DND-41 (cell line): ENCODE measurements around the gene TMA7B.

Experiments used
- ATAC-seq: fragments of 200-7000 bp; cut with Tn5 transposase; 3 replicates; pipeline ENCODE4 v1.9.1; 2021; ENCODE audit warnings: low read depth; ENCODE audit not compliant: insufficient read depth
- DNase-seq: peaks from one replicate; pipeline ENCODE4 v3.0.0-alpha.2; 2020
- H2AFZ ChIP-seq: 2 replicates; pipeline ENCODE4 v1.6.0; 2012; ENCODE audit warnings: low read depth, low read length
- H3K27ac ChIP-seq: 2 replicates; pipeline ENCODE4 v1.5.1; 2012; ENCODE audit warnings: low read length, inconsistent platforms
- H3K27me3 ChIP-seq: fragments of 200-600 bp; sonication (generic); 2 replicates; pipeline ENCODE4 v1.6.0; 2012; ENCODE audit warnings: low read length, mild to moderate bottlenecking, inconsistent platforms; ENCODE audit not compliant: insufficient read depth, poor library complexity
- H3K36me3 ChIP-seq: 2 replicates; pipeline ENCODE4 v1.5.1; 2012; ENCODE audit warnings: low read length, inconsistent platforms; ENCODE audit not compliant: insufficient read depth
- H3K4me1 ChIP-seq: 2 replicates; pipeline ENCODE4 v1.5.1; 2012; ENCODE audit warnings: mild to moderate bottlenecking, low read length; ENCODE audit not compliant: insufficient read depth
- H3K4me2 ChIP-seq: 2 replicates; pipeline ENCODE4 v1.6.0; 2012; ENCODE audit warnings: mild to moderate bottlenecking, moderate library complexity, low read length, inconsistent platforms; ENCODE audit not compliant: insufficient read depth
- H3K4me3 ChIP-seq, 2 experiments: fragments of 200-600 bp in 1 of 2; shearing (Covaris generic) in 1 of 2; 2 replicates each; pipeline ENCODE4 v1.5.1; 2012 to 2016; ENCODE audit warnings: inconsistent platforms in 2 of 2, low read length in 2 of 2, mild to moderate bottlenecking in 2 of 2, low read depth in 1 of 2, moderate library complexity in 1 of 2
- H3K79me2 ChIP-seq: 2 replicates; pipeline ENCODE4 v1.6.0; 2012; ENCODE audit warnings: low read length, inconsistent platforms; ENCODE audit not compliant: insufficient read depth
- H3K9ac ChIP-seq: 2 replicates; pipeline ENCODE4 v1.6.0; 2012; ENCODE audit warnings: low read depth, mild to moderate bottlenecking, inconsistent platforms, low read length, moderate library complexity
- H3K9me3 ChIP-seq: 2 replicates; pipeline ENCODE4 v1.5.1; 2012; ENCODE audit warnings: low read length, moderate library complexity, mild to moderate bottlenecking, inconsistent platforms; ENCODE audit not compliant: insufficient read depth, severe bottlenecking
- H4K20me1 ChIP-seq: 2 replicates; pipeline ENCODE4 v1.6.0; 2012; ENCODE audit warnings: low read length; ENCODE audit not compliant: insufficient read depth
- EZH2 ChIP-seq: IDR thresholded peaks from 3 replicates; pipeline ENCODE4 v1.6.1; 2012; ENCODE audit warnings: borderline replicate concordance, low read depth, mild to moderate bottlenecking, moderate library complexity, low read length, inconsistent platforms; ENCODE audit not compliant: severe bottlenecking
- TF ChIP-seq, protein P1 (sequence below): IDR thresholded peaks from 2 replicates; pipeline ENCODE4 v1.5.1; 2012; ENCODE audit warnings: borderline replicate concordance, low read length, moderate library complexity, mild to moderate bottlenecking; ENCODE audit not compliant: poor library complexity, severe bottlenecking; ENCODE audit errors: extremely low read depth

Gene TMA7B

GRCh38 chr22:39960791-39961746, 872 bp downstream of the TMA7B start:
- no peaks in the 10 kb centered on the region for H3K9me3 ChIP-seq
- H3K36me3 ChIP-seq, result peaks cover 91% of the 10 kb centered on the region
- no peak overlapping the region for H2AFZ ChIP-seq
- no peaks in the 10 kb centered on the region for H3K79me2 ChIP-seq
- TF ChIP-seq EZH2, result no peak
- TF ChIP-seq, protein P1, sequence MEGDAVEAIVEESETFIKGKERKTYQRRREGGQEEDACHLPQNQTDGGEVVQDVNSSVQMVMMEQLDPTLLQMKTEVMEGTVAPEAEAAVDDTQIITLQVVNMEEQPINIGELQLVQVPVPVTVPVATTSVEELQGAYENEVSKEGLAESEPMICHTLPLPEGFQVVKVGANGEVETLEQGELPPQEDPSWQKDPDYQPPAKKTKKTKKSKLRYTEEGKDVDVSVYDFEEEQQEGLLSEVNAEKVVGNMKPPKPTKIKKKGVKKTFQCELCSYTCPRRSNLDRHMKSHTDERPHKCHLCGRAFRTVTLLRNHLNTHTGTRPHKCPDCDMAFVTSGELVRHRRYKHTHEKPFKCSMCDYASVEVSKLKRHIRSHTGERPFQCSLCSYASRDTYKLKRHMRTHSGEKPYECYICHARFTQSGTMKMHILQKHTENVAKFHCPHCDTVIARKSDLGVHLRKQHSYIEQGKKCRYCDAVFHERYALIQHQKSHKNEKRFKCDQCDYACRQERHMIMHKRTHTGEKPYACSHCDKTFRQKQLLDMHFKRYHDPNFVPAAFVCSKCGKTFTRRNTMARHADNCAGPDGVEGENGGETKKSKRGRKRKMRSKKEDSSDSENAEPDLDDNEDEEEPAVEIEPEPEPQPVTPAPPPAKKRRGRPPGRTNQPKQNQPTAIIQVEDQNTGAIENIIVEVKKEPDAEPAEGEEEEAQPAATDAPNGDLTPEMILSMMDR, result no peak
- H3K4me3 ChIP-seq, result no peak overlapping the region
- H3K4me1 ChIP-seq, result peaks cover 14% of the 10 kb centered on the region
- ATAC-seq, result no peak
- H3K9ac ChIP-seq, result no peak overlapping the region
- H3K27me3 ChIP-seq, result no peaks in the 10 kb centered on the region
- H3K27ac ChIP-seq, result peak overlapping the region; percentile 42
- no peaks in the 10 kb centered on the region for H4K20me1 ChIP-seq
- DNase-seq, result no peak
- H3K4me2 ChIP-seq, result no peak overlapping the region

GRCh38 chr22:39962071-39962470, 1.9 kb downstream of the TMA7B start:
- no peak for ATAC-seq
- Histone ChIP-seq H3K4me3 (no peak overlapping the region), H2AFZ (no peak overlapping the region), H3K27me3 (no peaks in the 10 kb centered on the region), H4K20me1 (no peaks in the 10 kb centered on the region), H3K4me2 (no peak overlapping the region), H3K9me3 (no peaks in the 10 kb centered on the region), H3K36me3 (peaks cover 93% of the 10 kb centered on the region), H3K27ac (no peak overlapping the region), H3K79me2 (no peaks in the 10 kb centered on the region), H3K4me1 (peaks cover 9% of the 10 kb centered on the region), H3K9ac (no peak overlapping the region)
- no peak for TF ChIP-seq EZH2
- TF ChIP-seq, protein P1, result no peak
- DNase-seq, result no peak

DNA sequence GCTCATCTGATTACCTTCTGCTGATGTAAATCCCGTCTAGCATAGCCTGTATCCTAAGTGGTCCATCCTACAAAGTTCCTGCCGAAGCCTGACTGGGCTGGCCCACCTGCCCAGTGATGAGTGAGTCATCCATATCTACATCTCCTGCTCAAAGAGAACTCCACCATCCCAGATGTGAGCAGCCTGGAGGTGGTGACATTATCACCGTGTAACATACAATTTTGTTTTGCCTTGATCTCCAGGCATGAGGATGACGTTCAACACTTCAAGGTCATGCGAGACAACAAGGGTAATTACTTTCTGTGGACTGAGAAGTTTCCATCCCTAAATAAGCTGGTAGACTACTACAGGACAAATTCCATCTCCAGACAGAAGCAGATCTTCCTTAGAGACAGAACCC, 5.6 kb downstream of the TMA7B start:
- no peak overlapping the region for H2AFZ ChIP-seq
- DNase-seq, result no peak
- H3K4me2 ChIP-seq, result no peak overlapping the region
- H3K9me3 ChIP-seq, result no peaks in the 10 kb centered on the region
- H3K27ac ChIP-seq, result no peak overlapping the region
- ATAC-seq, result no peak
- H3K9ac ChIP-seq, result no peak overlapping the region
- H3K4me1 ChIP-seq, result no peaks in the 10 kb centered on the region
- no peak overlapping the region for H3K4me3 ChIP-seq
- TF ChIP-seq, protein P1, result no peak
- TF ChIP-seq EZH2, result no peak
- H3K79me2 ChIP-seq, result no peaks in the 10 kb centered on the region
- peaks cover 94% of the 10 kb centered on the region for H3K36me3 ChIP-seq
- no peaks in the 10 kb centered on the region for H4K20me1 ChIP-seq
- no peaks in the 10 kb centered on the region for H3K27me3 ChIP-seq
